Mammary epithelial cell (primary cell): Measurements from ENCODE around the gene PPP2CA.

ENCODE experiments used
- CTCF ChIP-seq, 2 donors: IDR thresholded peaks in 1 of 2; conservative IDR thresholded peaks in 1 of 2; 2 replicates each; pipeline ENCODE4 v1.5.1; 2011 to 2012; ENCODE audit warnings: inconsistent platforms in 2 of 2, low read length in 2 of 2, mild to moderate bottlenecking in 2 of 2, control low read depth in 1 of 2, low read depth in 1 of 2; ENCODE audit not compliant: insufficient read depth in 1 of 2; ENCODE audit errors: extremely low read depth in 1 of 2
- EZH2 ChIP-seq: IDR thresholded peaks from 2 replicates; pipeline ENCODE4 v1.6.1; 2012; ENCODE audit warnings: low read length, inconsistent platforms, borderline replicate concordance

DNA sequence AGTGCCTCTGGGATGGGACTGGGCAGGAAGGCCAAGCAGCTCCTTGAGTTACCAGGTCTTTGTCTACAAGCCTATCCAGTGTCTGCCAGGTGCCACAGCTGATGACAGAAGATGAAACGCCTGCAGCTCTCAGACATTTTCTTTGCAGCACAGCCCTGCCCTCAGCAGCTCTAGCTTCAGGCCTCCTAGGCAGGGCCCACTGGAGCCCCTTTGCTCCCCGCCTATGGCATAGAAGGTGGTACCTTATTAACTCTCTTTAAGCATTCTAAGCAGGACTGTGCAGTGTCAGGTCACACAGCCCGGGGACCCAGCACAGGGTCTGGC is 47.8 kb downstream of the PPP2CA start:
- TF ChIP-seq CTCF (conservative IDR thresholded peaks at IDR 0.05 in 1 of 2, IDR thresholded peaks at IDR 0.05 in 1 of 2; ENCODE audit: extremely low read depth in 1 of 2, insufficient read depth in 1 of 2, low read depth in 1 of 2, low read length in 2 of 2) (no peak), EZH2 (no peak)
